GM18502 (cell line): ENCODE measurements around the gene NCOR2.

ENCODE experiments used
- ATAC-seq: cut with Tn5 transposase; IDR thresholded peaks from one replicate; pipeline ENCODE4 v1.9.1; 2021; ENCODE audit warnings: mild to moderate bottlenecking; ENCODE audit not compliant: unreplicated experiment, poor library complexity

Gene NCOR2

DNA sequence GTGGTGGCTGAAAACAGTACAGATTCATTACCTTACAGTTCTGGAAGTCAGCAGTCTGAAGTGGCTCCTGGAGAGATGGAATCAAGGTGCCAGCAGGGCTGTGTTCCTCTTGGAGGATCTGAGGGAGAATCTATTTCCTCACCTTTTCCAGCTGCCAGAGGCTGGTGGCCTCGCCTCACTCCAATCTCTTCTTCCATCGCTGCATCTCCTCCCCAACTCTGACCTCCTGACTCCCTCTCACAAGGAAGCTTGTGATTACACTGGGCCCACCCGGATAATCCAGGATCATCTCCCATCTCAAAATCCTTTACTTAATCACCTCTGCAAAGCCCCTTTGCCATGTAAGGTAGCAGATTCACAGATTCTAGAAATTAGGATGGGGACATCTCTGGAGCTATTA lies 11.4 kb upstream of the NCOR2 start:
- no peak for ATAC-seq

- no peak for ATAC-seq
Observed at GRCh38 chr12:124578445-124578844, 11.0 kb upstream of the NCOR2 start.

GRCh38 chr12:124577986-124578385 lies 10.6 kb upstream of the NCOR2 start:
- ATAC-seq, result no peak

DNA sequence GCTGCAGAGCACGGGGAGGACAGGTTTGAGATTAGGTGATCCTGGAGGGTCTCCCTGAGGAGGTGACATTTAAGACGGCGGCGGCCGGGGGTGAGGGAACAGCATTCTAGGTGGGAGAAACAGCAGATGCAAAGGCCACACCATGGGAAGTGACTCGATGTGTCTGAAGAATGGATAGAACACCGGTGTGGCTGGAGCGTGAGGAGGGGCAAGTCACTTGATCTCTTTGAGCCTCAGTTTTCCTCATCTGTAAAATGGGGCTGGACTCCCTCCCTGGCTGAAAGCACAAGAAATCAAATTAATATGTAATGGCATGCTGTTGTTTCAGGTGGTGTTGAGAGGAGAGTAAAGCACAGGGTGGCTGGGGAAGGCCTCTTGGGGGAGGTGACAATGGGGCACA lies 10.0 kb upstream of the NCOR2 start:
- ATAC-seq, result no peak

- ATAC-seq, result no peak
Observed at GRCh38 chr12:124576061-124576650, 8.7 kb upstream of the NCOR2 start.

- no peak for ATAC-seq
Observed at GRCh38 chr12:124573839-124574786, 6.7 kb upstream of the NCOR2 start.

GRCh38 chr12:124571556-124571955 lies 4.1 kb upstream of the NCOR2 start:
- ATAC-seq, result no peak

DNA sequence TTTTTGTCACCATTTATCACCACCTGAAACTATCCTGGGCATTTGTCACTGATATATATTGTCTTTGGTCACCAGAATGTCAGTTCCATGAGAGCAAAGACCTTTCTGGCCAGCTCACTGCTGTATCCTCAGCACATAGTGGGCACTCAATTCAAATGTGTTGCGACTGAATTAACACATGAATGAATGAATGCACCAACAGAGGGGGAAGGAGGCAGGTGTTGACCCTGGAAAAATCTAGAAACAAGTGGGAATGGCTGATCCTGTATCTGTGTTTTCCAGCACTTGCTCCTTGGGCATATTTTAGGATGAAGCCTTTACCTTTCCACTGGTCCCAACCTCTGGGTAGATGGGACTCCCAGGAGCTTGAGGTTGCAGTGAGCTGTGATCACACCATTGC lies 3.4 kb upstream of the NCOR2 start:
- ATAC-seq, result no peak

DNA sequence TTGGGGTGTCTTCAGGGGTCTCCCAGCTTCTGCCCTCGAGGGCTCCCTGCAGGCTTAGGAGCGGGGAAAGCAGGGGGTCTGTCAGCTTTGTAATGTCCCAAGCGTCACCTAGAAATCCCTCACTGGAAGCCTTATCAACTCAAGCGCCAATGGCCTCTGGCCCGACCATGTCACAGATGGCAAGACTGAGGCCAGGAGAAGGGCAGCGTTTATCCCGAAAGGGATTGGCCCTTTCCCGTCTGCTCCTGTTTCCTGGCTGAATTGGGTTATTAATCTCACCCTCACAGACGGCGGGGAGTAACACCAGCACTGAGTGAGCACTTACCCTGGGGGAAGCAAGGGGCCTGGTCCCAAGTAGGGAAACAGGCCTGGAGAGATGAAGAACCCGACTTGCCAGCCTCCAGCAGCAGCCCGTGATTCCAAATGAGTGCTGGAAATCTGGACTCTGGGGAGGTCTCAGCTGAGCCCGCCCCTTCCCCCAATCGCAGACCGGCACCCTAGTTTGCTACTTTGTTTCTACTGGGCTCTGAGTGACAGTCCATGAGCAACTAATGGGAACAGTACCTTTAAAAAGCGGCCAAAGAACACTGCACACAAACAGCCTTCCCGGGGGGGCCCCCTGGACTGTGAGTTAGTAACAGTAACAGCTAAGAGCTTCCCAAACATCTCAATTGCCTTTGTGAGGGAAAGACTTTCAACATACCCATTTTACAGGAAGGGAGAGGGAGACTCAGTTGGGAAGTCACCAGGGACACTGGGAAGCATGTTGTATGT lies 2.1 kb upstream of the NCOR2 start:
- ATAC-seq, result no peak

DNA sequence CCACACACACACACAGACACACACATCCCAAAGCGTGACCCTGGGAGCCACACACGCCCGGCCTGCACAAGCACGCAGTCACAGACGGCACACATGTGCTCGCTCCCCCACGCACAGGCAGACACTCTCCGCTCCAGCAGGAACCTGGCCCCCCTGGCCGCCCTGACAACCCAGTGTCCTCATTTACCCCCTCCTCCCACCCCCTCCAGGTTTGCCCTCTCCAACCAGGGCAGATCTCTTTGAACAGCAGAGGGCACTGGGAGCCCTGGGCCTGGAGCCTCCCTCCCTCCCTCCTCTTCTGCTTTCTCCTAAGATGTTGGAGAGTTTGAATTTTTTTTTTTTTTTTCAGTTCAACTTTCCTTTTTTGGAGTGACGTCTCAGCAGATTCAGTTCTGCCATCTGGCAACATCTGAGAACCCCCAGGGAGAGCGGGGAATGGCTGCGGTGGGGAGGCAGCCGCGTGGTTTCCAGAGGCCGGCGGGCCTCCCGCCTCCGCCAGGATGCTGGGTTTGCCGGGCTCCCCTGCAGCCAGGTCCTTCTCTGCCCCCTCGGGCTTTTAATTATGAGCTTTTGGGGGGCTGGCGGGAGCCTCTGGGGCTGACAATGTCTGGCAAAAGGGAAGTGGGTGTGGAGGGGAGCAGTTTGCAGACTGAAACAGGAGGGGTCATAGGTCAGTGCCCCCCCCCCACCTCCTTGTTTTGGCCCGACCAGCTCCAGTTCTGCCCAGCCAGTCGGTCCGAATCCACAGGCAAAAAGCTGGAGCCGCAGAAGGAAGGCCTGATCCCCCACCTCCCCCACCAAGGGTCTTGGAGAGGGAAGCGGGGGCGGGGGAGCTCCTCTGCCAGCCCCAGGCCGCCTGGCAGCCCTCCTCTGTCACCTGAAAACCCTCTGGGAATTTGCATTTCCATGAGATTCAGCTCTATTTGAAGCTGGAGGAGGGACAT lies 1.3 kb upstream of the NCOR2 start:
- peak; percentile 34 for ATAC-seq

GRCh38 chr12:124567673-124568373 lies 411 bp upstream of the NCOR2 start:
- peak; percentile 53 for ATAC-seq

DNA sequence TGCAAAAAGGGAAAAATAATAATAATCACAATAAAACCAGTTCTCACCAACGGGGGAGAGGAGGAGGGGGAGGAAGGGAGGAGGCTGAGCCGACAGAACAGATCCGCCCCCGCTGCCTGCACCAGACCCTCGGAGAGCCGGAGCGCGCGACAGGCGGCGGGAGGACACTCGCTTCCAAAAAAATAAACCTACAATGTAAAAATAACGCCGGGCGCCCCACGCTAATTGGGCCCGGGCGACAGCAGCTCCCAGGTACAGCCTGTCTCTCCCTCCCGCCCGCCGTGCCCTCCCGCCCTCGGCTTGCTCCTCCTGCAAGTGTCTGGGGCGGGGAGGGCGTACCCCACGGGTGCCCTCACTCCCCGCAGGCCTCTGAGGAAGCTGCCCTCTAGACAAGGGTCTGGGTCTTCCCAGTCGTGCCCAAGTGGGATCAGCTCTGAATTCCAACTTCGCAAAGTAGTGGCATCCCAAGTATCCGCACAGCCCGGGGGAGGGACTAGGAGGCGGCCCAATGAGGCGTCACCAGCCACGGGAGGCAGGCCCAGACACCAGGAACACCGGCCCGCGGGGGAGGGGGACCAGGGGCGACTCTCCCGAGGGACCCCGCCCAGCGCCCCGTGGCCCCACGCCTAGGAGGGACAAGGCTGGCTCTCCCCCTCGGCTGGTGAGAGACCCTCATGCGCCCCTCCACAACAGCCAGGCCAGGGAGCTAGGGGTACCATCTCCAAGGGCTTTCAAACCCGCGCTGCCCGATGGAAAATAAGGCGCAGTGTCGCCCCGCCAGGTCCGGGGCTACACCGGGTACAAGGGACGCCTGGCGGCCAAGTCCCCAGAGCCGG lies 1.0 kb downstream of the NCOR2 start:
- peak; percentile 39 for ATAC-seq

GRCh38 chr12:124565656-124566160 lies 1.7 kb downstream of the NCOR2 start:
- ATAC-seq, result no peak

DNA sequence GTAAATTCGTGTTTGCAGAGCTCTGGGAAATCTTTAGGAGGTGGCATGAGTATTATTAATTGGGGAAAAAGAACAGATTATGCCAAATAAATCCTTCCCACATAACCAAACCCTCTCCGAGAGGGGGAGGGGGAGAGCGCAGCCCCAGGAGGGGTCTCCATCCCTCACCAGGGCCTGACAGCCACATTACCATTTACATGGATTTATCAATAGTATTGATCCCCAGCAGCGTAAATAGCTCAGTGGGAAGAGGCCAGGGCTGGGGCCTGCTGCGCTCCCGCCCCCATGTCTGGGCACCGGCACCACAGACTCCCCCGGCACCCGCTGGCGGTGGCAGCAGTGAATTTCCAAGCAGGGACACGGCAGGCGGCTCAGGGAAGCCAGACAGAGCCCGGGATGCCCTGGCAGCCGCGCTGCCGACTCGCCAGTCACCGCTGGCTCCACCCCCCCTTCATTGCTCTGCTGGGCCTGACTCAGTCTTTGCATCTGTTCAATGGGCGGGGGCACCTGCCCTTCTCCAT lies 2.4 kb downstream of the NCOR2 start:
- ATAC-seq, result no peak

DNA sequence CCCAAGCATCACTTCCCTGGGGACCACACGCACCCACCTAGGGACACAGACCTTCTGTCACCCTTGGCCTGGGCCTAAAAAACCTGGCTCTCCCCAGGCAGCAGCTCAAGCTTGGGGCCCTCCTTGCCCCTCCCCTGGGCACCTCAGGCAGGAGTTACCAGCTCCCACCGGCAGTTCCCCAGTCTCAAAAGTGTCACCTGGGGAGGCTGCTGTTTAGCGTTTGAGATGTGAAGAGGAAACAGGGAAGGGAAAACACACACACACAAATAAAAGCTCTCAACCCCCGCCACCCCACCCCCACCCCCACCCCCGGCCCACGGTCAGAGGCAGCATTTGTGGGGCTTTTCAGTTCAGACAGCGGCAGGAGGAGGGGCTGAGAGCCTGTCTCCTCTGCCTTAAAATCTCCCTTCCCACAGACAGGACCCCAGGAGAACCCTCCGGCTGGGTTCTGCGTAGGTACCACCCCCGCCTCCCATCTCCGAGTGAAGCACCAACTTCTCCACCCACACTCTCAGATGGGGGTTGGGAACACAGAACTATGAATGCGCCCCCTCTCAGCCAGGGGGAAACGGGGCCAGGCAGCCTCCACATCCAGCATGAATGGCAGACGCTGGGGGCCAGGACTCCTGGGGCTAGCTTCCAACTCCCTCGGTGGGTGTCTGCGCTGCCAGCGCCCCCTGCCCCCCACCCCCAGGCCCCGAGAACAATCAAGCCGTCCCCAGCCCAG lies 3.0 kb downstream of the NCOR2 start:
- ATAC-seq, result no peak

- ATAC-seq, result no peak
Observed at GRCh38 chr12:124563809-124564208, 3.6 kb downstream of the NCOR2 start.

GRCh38 chr12:124563401-124563800 lies 4.0 kb downstream of the NCOR2 start:
- no peak for ATAC-seq
